GM23338 (cell line): ENCODE results near the gene MYO1A.
A peak's percentile ranks its signal among the peaks of the same experiment; 100 is the strongest.

Experiments
- CREB1 ChIP-seq: fragments of 250-450 bp; sonication (Bioruptor Pico); IDR thresholded peaks from 2 replicates; pipeline ENCODE4 v1.5.0; 2020; ENCODE audit warnings: low read depth, mild to moderate bottlenecking, moderate library complexity
- EZH2 ChIP-seq: fragments of 200-600 bp; sonication (generic); IDR thresholded peaks from one replicate; pipeline ENCODE4 v1.8.0; 2017; ENCODE audit warnings: antibody characterized with exemption, mild to moderate bottlenecking, low read depth; ENCODE audit not compliant: unreplicated experiment
- EZH2phosphoT487 ChIP-seq: fragments of 200-600 bp; sonication (generic); IDR thresholded peaks from one replicate; pipeline ENCODE4 v1.8.1; 2018; ENCODE audit warnings: antibody characterized with exemption; ENCODE audit not compliant: unreplicated experiment
- JUNB ChIP-seq: IDR thresholded peaks from one replicate; pipeline ENCODE4 v1.6.1; 2016; ENCODE audit warnings: antibody characterized with exemption; ENCODE audit not compliant: unreplicated experiment
- POLR2AphosphoS5 ChIP-seq: IDR thresholded peaks from 2 replicates; pipeline ENCODE4 v1.6.1; 2016; ENCODE audit warnings: antibody characterized with exemption, low read depth
- ZNF114 ChIP-seq: fragments of 250-450 bp; sonication (Bioruptor Pico); IDR thresholded peaks from 2 replicates; pipeline ENCODE4 v1.5.0; 2020; ENCODE audit warnings: mild to moderate bottlenecking, moderate library complexity
- ZNF331 ChIP-seq: fragments of 250-450 bp; sonication (Bioruptor Pico); IDR thresholded peaks from 2 replicates; pipeline ENCODE4 v1.5.0; 2020; ENCODE audit warnings: low read depth, mild to moderate bottlenecking, moderate library complexity
- ZNF462 ChIP-seq: fragments of 250-450 bp; sonication (Bioruptor Pico); IDR thresholded peaks from 2 replicates; pipeline ENCODE4 v1.5.0; 2020; ENCODE audit warnings: mild to moderate bottlenecking, moderate library complexity
- TF ChIP-seq, protein P1 (sequence below), 2 experiments: fragments of 200-600 bp in 1 of 2; sonication (generic) in 1 of 2; conservative IDR thresholded peaks; 2 replicates each; pipeline versions ENCODE4 v1.5.1 to v1.6.1; 2016 to 2017; ENCODE audit warnings: antibody characterized with exemption in 2 of 2, low read depth in 2 of 2, mild to moderate bottlenecking in 2 of 2, moderate library complexity in 1 of 2
- TF ChIP-seq, protein P2 (sequence below): IDR thresholded peaks from one replicate; pipeline ENCODE4 v1.6.1; 2018; ENCODE audit warnings: antibody characterized with exemption; ENCODE audit not compliant: unreplicated experiment

- TF ChIP-seq POLR2AphosphoS5 (no peak), CREB1 (CRISPR knock-in tag) (no peak), EZH2 (no peak), ZNF331 (CRISPR knock-in tag) (no peak), JUNB (no peak), ZNF114 (CRISPR knock-in tag) (no peak), ZNF462 (no peak), EZH2phosphoT487 (no peak)
- TF ChIP-seq, protein P1, sequence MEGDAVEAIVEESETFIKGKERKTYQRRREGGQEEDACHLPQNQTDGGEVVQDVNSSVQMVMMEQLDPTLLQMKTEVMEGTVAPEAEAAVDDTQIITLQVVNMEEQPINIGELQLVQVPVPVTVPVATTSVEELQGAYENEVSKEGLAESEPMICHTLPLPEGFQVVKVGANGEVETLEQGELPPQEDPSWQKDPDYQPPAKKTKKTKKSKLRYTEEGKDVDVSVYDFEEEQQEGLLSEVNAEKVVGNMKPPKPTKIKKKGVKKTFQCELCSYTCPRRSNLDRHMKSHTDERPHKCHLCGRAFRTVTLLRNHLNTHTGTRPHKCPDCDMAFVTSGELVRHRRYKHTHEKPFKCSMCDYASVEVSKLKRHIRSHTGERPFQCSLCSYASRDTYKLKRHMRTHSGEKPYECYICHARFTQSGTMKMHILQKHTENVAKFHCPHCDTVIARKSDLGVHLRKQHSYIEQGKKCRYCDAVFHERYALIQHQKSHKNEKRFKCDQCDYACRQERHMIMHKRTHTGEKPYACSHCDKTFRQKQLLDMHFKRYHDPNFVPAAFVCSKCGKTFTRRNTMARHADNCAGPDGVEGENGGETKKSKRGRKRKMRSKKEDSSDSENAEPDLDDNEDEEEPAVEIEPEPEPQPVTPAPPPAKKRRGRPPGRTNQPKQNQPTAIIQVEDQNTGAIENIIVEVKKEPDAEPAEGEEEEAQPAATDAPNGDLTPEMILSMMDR (conservative IDR thresholded peaks at IDR 0.05; ENCODE audit: low read depth in 2 of 2) = peak; percentile 90 to 94
- TF ChIP-seq, protein P2, sequence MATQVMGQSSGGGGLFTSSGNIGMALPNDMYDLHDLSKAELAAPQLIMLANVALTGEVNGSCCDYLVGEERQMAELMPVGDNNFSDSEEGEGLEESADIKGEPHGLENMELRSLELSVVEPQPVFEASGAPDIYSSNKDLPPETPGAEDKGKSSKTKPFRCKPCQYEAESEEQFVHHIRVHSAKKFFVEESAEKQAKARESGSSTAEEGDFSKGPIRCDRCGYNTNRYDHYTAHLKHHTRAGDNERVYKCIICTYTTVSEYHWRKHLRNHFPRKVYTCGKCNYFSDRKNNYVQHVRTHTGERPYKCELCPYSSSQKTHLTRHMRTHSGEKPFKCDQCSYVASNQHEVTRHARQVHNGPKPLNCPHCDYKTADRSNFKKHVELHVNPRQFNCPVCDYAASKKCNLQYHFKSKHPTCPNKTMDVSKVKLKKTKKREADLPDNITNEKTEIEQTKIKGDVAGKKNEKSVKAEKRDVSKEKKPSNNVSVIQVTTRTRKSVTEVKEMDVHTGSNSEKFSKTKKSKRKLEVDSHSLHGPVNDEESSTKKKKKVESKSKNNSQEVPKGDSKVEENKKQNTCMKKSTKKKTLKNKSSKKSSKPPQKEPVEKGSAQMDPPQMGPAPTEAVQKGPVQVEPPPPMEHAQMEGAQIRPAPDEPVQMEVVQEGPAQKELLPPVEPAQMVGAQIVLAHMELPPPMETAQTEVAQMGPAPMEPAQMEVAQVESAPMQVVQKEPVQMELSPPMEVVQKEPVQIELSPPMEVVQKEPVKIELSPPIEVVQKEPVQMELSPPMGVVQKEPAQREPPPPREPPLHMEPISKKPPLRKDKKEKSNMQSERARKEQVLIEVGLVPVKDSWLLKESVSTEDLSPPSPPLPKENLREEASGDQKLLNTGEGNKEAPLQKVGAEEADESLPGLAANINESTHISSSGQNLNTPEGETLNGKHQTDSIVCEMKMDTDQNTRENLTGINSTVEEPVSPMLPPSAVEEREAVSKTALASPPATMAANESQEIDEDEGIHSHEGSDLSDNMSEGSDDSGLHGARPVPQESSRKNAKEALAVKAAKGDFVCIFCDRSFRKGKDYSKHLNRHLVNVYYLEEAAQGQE = no peak
Measured at GRCh38 chr12:57069523-57069922, 19.6 kb upstream of the MYO1A start.
